ENCODE data around the gene SPOCK2. TPM values are rescaled to one million over a fixed set of nuclear protein-coding genes. Genes with fewer than 3 reads are reported as not detected.
"Not testable (repeated sequence)": the region's sequence is repeated elsewhere in the genome, so short reads cannot be mapped to it uniquely, and the experiment has no call there.

Gene SPOCK2
- polyA plus RNA-seq, 4 donors = 163 to 179 (median 163) TPM

DNA sequence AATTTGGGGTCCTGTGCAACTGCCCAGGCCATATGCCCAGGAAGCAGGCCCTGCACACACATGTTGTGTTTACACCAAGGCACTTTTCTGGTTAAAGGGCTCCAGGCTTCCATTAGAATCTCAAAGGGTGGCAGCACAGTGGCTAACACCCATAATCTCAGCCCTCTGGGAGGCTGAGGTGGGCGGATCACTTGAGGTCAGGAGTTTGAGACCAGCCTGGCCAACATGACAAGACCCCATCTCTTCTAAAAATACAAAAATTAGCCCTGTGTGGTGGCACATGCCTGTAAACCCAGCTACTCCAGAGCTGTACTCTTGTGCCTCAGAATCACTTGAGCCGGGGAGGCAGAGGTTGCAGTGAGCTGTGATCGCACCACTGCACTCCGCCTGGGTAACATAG lies 53.6 kb downstream of the SPOCK2 start:
- no peak for DNase-seq (ENCODE audit: low read depth in 4 of 4, low spot score in 3 of 4)

GRCh38 chr10:72034040-72034499 lies 54.3 kb downstream of the SPOCK2 start:
- DNase-seq (ENCODE audit: low read depth in 4 of 4, low spot score in 3 of 4) = no peak

GRCh38 chr10:72032409-72033162 lies 55.8 kb downstream of the SPOCK2 start:
- not testable (repeated sequence) for DNase-seq (ENCODE audit: low read depth in 4 of 4, low spot score in 3 of 4)

DNA sequence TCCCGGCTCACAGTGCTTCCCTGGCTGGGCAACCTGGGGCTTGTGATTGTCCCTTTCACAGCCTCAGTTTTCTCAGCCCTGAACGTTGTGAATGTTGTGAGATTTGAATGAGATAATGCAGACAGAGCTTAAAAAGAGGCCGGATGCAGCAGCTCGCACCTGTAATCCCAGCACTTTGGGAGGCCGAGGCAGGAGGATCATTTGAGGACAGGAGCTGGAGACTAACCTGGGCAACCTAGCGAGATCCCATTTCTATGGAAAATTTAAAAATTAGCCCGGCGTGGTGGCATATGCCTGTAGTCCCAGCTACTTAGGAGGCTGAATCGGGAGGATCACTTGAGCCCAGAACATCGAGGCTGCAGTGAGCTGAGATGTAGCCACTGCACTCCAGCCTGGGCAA lies 56.6 kb downstream of the SPOCK2 start:
- DNase-seq (ENCODE audit: low read depth in 4 of 4, low spot score in 3 of 4) = no peak

DNA sequence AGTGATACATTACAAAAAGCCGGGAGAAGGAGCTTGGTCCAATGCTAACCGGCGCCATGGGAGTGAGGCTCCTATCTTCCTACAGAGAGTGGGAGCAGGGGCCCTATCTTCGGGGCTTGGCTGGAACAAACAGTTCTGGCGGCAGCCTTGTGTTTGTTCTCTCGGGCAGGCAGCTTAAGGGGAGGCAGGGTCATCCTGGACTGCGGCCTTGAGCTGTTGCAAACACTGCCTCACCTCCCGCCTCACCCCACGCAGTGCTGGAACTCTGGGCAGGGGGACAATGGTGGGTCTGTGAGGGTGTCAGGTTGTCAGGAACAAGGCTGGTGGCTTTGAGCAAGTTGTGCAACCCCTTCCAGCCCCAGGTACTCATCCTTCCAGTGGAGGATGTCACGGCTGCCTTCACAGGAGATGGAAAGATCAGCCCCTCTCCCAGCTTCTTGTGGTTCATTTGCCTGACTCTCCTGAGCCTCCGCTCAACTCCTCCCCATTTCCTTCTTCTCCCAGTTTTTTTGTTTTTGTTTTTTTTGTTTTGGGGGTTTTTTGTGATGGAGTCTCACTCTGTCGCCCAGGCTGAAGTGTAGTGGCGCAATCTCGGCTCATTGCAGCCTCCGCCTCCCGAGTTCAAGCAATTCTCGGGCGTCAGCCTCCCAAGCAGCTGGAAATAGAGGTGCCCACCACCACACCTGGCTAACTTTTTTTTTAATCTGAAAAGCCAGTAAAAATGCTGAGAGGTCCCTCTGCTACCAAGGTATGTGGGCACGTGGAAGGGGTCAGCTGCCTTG lies 57.4 kb downstream of the SPOCK2 start:
- no peak for DNase-seq (ENCODE audit: low read depth in 4 of 4, low spot score in 3 of 4)

DNA sequence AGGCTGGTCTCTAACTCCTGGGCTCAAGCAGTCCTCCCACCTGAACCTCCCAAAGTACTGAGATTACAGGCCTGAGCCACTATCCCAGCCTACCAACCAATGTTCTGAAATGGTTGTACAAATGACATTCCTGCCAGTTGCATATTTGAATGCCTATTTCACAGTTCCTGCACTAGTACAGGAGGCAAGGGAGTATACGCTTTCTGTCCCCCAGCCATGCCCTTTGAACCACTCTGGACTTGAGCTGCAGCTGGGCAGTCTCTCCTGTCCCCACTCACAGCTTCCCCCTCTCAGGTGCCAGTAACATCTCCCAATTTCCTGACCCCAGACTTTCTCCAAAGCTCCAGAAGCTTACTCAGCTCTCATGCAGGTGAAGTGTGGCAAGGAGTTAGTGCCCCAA lies 58.9 kb downstream of the SPOCK2 start:
- DNase-seq (ENCODE audit: low read depth in 4 of 4, low spot score in 3 of 4) = no peak

DNA sequence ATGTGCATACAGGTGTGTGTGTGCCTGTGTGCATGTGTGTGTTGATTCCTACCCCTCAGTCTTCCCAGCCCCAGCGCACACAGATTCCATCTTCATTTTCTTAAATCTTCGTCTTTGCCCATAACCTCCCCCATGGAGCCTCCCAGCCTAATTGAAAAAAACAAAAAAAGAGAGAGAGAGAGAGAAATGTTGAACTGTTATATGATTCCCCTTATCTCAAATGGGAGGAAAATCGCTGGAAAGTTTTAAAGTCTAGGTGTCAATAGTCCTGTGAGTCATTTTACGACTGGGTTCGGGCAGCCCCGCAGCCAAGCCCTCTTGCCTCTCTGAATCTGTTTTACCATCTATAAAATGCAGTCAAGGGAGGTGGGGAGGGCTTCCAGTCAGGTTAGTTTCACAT lies 60.9 kb downstream of the SPOCK2 start:
- no peak for DNase-seq (ENCODE audit: low read depth in 4 of 4, low spot score in 3 of 4)

DNA sequence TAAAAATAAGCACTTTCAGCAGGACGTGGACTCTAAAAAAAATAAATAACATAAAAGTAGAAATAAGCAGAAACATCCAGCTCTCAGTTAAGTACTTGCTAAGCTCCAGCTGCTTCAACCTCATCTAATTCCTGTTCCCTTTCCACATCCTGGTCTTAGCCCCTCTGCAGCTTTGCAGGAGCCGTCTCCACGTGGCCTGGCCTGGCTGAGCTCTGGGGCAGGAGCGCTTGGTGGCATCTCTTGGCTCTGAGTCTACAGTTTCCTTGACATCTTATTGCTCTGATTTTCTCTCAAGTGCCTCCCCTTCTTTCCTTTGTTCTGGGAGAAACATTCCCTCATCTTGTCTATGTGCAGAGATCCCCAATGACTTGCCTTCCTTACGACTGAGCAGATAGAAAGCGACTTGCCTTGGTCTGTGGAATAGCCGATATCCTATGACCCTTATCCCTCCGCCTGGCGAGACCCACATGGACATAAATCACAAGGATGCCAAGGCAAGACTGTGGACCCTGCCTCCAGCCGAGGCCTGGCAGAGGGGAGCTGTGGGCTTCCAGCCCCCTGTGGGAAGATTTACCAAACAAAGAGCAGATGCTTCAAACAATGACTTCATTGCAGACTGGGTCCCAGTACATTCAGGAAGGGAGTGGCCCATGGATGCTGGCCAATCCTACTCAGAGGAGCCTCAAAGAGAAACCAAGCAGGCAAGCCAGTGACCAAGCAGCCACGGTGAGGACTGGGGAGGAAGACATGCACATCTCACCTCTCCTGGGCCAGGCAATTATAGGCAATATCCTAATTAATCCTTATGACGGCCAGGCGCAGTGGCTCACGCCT lies 61.9 kb downstream of the SPOCK2 start:
- DNase-seq (ENCODE audit: low read depth in 4 of 4, low spot score in 3 of 4) = no peak

- DNase-seq (ENCODE audit: low read depth in 4 of 4, low spot score in 3 of 4) = no peak
Observed at GRCh38 chr10:72025832-72026231, 62.5 kb downstream of the SPOCK2 start.

DNA sequence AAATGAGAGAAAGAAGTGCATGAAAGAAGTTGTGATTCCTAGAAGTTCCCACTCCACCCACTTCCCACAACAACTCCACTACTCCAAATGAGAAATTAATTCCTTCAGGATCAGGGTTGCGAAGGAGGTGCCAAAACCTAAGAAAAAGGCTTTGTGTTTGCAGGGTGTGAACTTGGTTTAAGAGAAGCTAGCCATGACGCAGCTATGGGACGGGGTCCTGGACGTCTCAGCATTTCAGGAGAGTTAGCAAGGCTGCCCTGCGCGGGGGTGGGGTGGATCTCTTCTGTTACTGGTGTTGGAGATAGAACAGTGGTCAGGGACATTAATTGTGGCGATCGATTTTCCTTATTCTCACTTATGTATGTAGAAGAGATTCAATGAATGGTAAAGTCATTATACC lies 63.0 kb downstream of the SPOCK2 start:
- no peak for DNase-seq (ENCODE audit: low read depth in 4 of 4, low spot score in 3 of 4)

DNA sequence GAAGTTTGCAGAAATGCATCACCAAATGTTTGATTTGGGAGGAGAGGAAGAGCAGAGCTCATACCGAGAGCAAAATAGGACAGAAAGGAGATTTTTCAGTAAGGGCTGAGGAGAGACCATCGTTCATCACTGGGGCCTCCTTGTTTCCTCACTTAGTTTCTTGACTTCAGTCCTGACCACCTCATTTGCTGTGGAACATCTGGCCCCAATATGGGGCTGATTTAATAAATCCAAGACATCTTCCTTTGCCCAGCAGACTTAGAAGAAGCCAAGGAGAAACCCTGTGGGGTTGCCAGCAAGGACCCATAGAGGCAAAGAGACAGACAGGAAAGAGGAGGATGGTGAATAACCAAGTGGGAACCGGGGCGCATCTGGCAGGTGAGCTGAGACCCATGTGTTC lies 63.8 kb downstream of the SPOCK2 start:
- DNase-seq (ENCODE audit: low read depth in 4 of 4, low spot score in 3 of 4) = no peak

DNA sequence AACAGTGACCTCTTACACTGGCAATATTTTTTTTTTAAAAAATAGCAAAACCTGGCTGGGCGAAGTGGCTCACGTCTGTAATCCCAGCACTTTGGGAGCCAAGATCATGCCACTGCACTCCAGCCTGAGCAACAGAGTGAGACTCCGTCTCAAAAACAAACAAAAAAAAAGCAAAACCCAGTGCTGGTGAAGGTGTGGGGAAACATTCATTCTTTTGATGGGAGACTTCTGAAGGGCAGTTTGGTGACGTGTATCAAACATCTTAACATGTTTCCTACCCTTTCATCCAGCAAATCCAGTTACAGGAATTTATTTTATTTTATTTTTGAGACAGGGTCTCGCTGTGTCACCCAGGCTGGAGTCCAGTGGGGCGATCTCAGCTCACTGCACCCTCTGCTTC lies 66.1 kb downstream of the SPOCK2 start:
- no peak for DNase-seq (ENCODE audit: low read depth in 4 of 4, low spot score in 3 of 4)

- no peak for DNase-seq (ENCODE audit: low read depth in 4 of 4, low spot score in 3 of 4)
Observed at GRCh38 chr10:72020914-72021809, 67.2 kb downstream of the SPOCK2 start.

DNA sequence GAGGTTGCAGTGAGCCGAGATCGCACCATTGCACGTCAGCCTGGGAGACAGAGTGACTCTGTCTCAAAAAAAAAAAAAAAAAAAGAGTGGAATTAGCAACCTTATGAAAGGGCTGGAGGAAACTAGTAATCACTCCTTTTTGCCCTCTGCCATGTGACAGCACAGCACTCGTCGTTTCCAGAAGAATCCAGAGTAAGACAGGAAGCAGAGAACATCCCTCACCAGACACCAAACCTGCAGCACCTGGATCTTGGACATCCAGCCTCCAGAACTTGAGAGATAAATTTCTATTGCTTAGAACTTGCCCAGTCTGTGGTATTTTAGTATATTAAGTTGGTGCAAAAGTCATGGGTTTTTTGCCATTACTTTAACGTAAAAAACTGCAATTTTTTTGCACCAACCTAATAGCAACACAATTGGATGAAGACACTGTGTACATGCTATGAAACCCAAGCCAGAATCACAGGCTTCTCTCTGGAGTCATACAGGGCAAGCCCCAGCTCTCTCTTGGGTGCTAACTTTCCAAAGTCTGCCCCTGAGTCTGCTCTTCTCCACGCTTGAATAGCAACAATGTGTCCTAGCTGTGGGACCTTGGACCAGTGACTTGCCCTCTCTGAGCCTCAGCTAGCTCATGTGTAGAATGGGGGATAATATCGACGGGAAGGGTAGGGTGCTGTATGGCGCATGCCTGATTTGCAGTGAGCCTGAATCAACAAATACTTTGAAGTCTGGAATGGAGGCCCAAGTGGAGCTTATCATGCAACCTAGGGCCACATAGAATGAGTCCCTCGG lies 69.1 kb downstream of the SPOCK2 start:
- no peak for DNase-seq (ENCODE audit: low read depth in 4 of 4, low spot score in 3 of 4)

- DNase-seq (ENCODE audit: low read depth in 4 of 4, low spot score in 3 of 4) = no peak
Observed at GRCh38 chr10:72016608-72017300, 71.6 kb downstream of the SPOCK2 start.

GRCh38 chr10:72015841-72016240 lies 72.5 kb downstream of the SPOCK2 start:
- DNase-seq (ENCODE audit: low read depth in 4 of 4, low spot score in 3 of 4) = no peak

DNA sequence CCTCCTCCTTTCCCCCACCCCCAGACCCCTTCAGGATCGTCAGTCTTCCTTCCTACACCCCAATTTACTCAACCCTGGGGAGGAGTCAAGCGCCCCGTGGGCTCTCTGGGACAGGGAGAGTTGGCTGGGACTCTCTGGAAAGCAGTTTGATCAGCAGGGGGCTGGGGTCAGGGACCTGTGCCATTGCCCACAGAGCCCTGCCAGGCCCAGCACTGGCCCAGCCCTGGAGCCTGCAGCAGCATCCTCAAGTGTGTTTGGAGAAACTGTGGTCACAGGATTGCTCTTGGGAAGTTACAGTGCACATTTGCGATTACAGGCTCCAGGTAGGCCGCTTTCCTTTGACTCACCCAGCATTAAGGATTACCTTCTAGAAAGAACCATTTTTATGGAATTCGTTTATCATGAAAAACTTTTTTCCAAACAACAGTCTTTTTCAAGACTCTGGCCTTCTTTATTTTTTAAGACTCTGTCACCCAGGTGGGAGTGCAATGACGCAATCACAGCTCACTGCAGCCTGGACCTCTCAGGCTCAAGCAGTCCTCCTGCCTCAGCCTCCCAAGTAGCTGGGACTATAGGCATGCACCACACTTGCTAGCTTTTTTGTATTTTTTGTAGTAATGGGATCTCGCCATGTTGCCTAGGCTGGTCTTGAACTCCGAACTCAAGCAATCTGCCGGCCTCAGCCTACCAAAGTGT lies 73.4 kb downstream of the SPOCK2 start:
- no peak for DNase-seq (ENCODE audit: low read depth in 4 of 4, low spot score in 3 of 4)

DNA sequence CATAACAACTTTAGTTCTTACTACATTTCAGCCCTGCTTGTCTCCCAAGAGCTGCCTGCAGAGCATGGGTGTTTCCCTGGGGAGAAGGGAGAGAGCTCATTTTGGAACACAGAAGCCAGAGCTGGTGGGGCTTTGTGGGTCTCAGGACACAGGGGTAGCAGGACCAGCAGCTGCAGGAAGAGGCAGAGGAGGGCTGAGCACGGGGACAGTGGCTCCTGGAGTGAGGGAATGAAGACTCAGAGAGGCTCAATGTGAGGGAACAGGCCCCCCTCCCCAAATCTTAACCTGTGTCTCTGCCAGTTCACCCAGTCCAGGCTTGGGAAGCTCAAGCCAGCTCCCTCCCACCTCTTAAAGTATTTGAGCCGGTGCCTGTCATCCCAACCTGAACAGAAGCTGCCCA lies 74.2 kb downstream of the SPOCK2 start:
- DNase-seq (ENCODE audit: low read depth in 4 of 4, low spot score in 3 of 4) = no peak

Data from right renal pelvis (tissue), 4 donors.